Kidney tubule cell (primary cell): Measurements from ENCODE around the gene STAC.

ENCODE experiments used
- DNase-seq: peaks from one replicate; pipeline ENCODE4 v3.0.0-alpha.2; 2018; ENCODE audit warnings: low spot score

STAC gene

GRCh38 chr3:36595511-36595910 is 215.2 kb downstream of the STAC start:
- DNase-seq = no peak

GRCh38 chr3:36596419-36596818 is 216.1 kb downstream of the STAC start:
- DNase-seq = peak; percentile 52

- DNase-seq = peak; percentile 66
Observed at GRCh38 chr3:36597422-36597821, 217.1 kb downstream of the STAC start.
